ENCODE results near the gene ANK2.

The ANK2 gene

DNA sequence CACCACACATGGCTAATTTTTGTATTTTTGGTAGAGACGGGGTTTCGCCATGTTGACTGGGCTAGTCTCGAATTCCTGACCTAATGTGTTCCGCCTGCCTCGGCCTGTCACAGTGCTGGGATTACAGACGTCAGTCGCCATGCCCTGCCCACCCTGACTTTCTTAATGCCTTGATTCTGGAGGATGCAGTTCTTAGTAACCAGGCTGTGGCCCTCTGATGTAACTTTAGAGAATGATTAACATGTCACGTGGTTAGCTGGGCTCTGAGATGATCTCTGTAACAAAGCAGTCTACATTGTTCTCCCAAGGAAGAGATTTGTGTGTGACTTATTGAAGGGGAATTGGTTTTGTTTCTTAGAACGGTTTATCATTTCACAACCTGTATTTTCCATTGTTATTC, 30.6 kb downstream of the ANK2 start:
- Histone ChIP-seq H2AFZ (ENCODE audit: low read depth, low read length) (no peak overlapping the region), H4K91ac (ENCODE audit: low read length) (no peak overlapping the region), H3K23ac (ENCODE audit: low read length in 2 of 2) (no peak overlapping the region), H3K18ac (ENCODE audit: low read depth in 1 of 2, low read length in 2 of 2) (no peak overlapping the region), H3K14ac (ENCODE audit: low read length in 2 of 2) (no peak overlapping the region), H3K9ac (ENCODE audit: low read length) (no peak overlapping the region), H3K27ac (ENCODE audit: low read length, poor library complexity, severe bottlenecking) (no peak overlapping the region), H2BK5ac (ENCODE audit: low read depth, low read length, poor library complexity, severe bottlenecking) (no peak overlapping the region), H3K4me3 (ENCODE audit: insufficient read depth in 1 of 2, low read depth in 1 of 2, low read length in 2 of 2) (no peak overlapping the region), H3K9me3 (ENCODE audit: control insufficient read depth, low read length) (no peaks in the 10 kb centered on the region), H3K79me1 (replicated peaks; ENCODE audit: low read length, poor library complexity, severe bottlenecking) (no peaks in the 10 kb centered on the region), H2BK15ac (ENCODE audit: low read depth, poor library complexity, severe bottlenecking) (no peak overlapping the region), H4K8ac (ENCODE audit: low read length) (no peak overlapping the region), H3K4me2 (ENCODE audit: low read length, poor library complexity, severe bottlenecking) (no peak overlapping the region), H2BK12ac (ENCODE audit: low read length in 2 of 2) (no peak overlapping the region), H3K4me1 (ENCODE audit: control insufficient read depth, insufficient read depth, low read depth, low read length) (peaks cover 3% of the 10 kb centered on the region), H2BK120ac (ENCODE audit: low read depth, low read length) (no peak overlapping the region), H3K27me3 (ENCODE audit: control insufficient read depth in 1 of 2, insufficient read depth in 1 of 2, low read length in 2 of 2) (no peaks in the 10 kb centered on the region), H3K36me3 (ENCODE audit: control insufficient read depth in 1 of 2, insufficient read depth in 2 of 2, low read depth in 1 of 2, low read length in 2 of 2) (no peaks in the 10 kb centered on the region), H3K4ac (ENCODE audit: low read depth in 1 of 2, low read length in 2 of 2) (no peak overlapping the region), H2AK5ac (ENCODE audit: low read length, severe bottlenecking) (no peak overlapping the region)
- DNase-seq = peak; percentile 1
- WGBS = 96% methylated on average over 8 of the region's 9 CpGs

DNA sequence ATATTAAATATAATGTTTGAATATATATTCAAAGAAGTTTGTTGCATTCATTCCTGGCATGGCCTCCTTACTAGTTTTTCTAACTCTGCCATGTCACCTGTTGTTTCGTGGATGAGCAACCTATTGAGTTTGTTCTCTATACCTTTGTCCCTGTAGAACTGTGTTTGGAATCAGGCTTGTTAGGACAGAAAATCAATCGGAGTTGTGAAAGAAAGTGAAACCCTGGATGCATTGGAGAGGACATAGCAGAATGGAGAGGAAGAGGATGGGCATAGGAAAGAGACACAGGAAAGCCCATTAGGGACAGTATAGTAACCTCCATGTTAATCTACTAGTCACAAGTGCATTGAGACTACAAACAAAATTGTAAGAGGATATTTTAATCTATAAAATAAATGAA, 31.2 kb downstream of the ANK2 start:
- Histone ChIP-seq H2BK120ac (ENCODE audit: low read depth, low read length) (no peak overlapping the region), H3K4me1 (ENCODE audit: control insufficient read depth, insufficient read depth, low read depth, low read length) (peaks cover 3% of the 10 kb centered on the region), H3K27ac (ENCODE audit: low read length, poor library complexity, severe bottlenecking) (no peak overlapping the region), H3K23ac (ENCODE audit: low read length in 2 of 2) (no peak overlapping the region), H4K91ac (ENCODE audit: low read length) (no peak overlapping the region), H3K27me3 (ENCODE audit: control insufficient read depth in 1 of 2, insufficient read depth in 1 of 2, low read length in 2 of 2) (no peaks in the 10 kb centered on the region), H2BK5ac (ENCODE audit: low read depth, low read length, poor library complexity, severe bottlenecking) (no peak overlapping the region), H3K36me3 (ENCODE audit: control insufficient read depth in 1 of 2, insufficient read depth in 2 of 2, low read depth in 1 of 2, low read length in 2 of 2) (no peaks in the 10 kb centered on the region), H3K9ac (ENCODE audit: low read length) (no peak overlapping the region), H2AK5ac (ENCODE audit: low read length, severe bottlenecking) (no peak overlapping the region), H3K18ac (ENCODE audit: low read depth in 1 of 2, low read length in 2 of 2) (no peak overlapping the region), H2BK12ac (ENCODE audit: low read length in 2 of 2) (no peak overlapping the region), H2AFZ (ENCODE audit: low read depth, low read length) (no peak overlapping the region), H3K79me1 (replicated peaks; ENCODE audit: low read length, poor library complexity, severe bottlenecking) (no peaks in the 10 kb centered on the region), H3K4ac (ENCODE audit: low read depth in 1 of 2, low read length in 2 of 2) (no peak overlapping the region), H3K9me3 (ENCODE audit: control insufficient read depth, low read length) (no peaks in the 10 kb centered on the region), H2BK15ac (ENCODE audit: low read depth, poor library complexity, severe bottlenecking) (no peak overlapping the region), H3K4me2 (ENCODE audit: low read length, poor library complexity, severe bottlenecking) (no peak overlapping the region), H4K8ac (ENCODE audit: low read length) (no peak overlapping the region), H3K14ac (ENCODE audit: low read length in 2 of 2) (no peak overlapping the region), H3K4me3 (ENCODE audit: insufficient read depth in 1 of 2, low read depth in 1 of 2, low read length in 2 of 2) (no peak overlapping the region)
- no peak for DNase-seq
- WGBS = 66% methylated on average over 2 of the region's 2 CpGs

DNA sequence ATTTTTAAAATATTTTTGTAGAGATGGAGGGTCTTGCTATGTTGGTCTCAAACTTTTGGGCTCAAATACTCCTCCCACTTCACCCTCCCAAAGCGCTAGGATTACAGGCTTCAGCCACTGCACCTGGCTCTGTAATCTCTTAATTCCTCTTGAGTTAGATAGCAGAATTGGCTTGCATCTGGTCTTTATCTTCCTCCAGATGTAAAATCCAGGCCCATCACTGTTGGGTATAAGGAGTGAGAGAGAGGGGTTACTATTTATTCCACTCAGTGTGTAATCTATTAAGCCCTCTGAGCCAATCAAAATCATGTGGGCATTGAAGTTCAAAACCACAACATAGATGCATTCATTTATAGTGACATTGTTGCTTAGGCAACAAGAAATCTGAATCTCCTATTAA, 33.9 kb downstream of the ANK2 start:
- Histone ChIP-seq H2BK15ac (ENCODE audit: low read depth, poor library complexity, severe bottlenecking) (no peak overlapping the region), H3K4me2 (ENCODE audit: low read length, poor library complexity, severe bottlenecking) (no peak overlapping the region), H3K27me3 (ENCODE audit: control insufficient read depth in 1 of 2, insufficient read depth in 1 of 2, low read length in 2 of 2) (no peaks in the 10 kb centered on the region), H3K9ac (ENCODE audit: low read length) (no peak overlapping the region), H2BK120ac (ENCODE audit: low read depth, low read length) (no peak overlapping the region), H3K27ac (ENCODE audit: low read length, poor library complexity, severe bottlenecking) (no peak overlapping the region), H3K18ac (ENCODE audit: low read depth in 1 of 2, low read length in 2 of 2) (no peak overlapping the region), H2AK5ac (ENCODE audit: low read length, severe bottlenecking) (no peak overlapping the region), H4K8ac (ENCODE audit: low read length) (no peak overlapping the region), H3K4me1 (ENCODE audit: control insufficient read depth, insufficient read depth, low read depth, low read length) (peaks cover 3% of the 10 kb centered on the region), H2BK5ac (ENCODE audit: low read depth, low read length, poor library complexity, severe bottlenecking) (no peak overlapping the region), H3K14ac (ENCODE audit: low read length in 2 of 2) (no peak overlapping the region), H3K36me3 (ENCODE audit: control insufficient read depth in 1 of 2, insufficient read depth in 2 of 2, low read depth in 1 of 2, low read length in 2 of 2) (no peaks in the 10 kb centered on the region), H3K9me3 (ENCODE audit: control insufficient read depth, low read length) (no peaks in the 10 kb centered on the region), H2BK12ac (ENCODE audit: low read length in 2 of 2) (no peak overlapping the region), H3K23ac (ENCODE audit: low read length in 2 of 2) (no peak overlapping the region), H3K4me3 (ENCODE audit: insufficient read depth in 1 of 2, low read depth in 1 of 2, low read length in 2 of 2) (no peak overlapping the region), H2AFZ (ENCODE audit: low read depth, low read length) (no peak overlapping the region), H3K4ac (ENCODE audit: low read depth in 1 of 2, low read length in 2 of 2) (no peak overlapping the region), H3K79me1 (replicated peaks; ENCODE audit: low read length, poor library complexity, severe bottlenecking) (no peaks in the 10 kb centered on the region), H4K91ac (ENCODE audit: low read length) (no peak overlapping the region)
- DNase-seq = no peak
- no CpG with 5 or more reads among the region's 1 CpG for WGBS

DNA sequence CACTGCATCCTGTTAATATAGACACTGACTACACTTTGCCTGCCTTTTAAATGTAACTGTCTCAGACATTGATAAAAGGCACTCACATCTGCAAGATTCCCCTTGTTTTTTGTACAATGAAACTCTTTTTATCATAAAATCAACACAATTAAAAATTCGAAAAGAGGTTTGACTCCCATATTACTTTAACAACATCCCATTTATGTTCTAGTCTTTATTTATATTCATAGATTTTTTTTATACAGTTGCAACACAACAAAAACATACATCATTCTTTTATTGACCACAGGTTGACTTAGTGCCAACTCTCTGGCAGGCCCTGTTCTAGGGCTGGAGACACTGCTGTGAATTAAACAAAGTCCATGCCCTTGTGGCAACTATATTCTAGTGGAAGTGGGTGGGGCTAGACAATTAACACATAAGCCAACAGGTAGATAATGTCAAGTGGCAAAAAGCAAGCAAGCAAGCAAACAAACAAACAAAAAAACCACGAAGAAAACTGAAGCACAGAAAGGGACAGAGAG, 36.8 kb downstream of the ANK2 start:
- Histone ChIP-seq H3K4me3 (ENCODE audit: insufficient read depth in 1 of 2, low read depth in 1 of 2, low read length in 2 of 2) (no peak overlapping the region), H3K23ac (ENCODE audit: low read length in 2 of 2) (no peak overlapping the region), H2BK15ac (ENCODE audit: low read depth, poor library complexity, severe bottlenecking) (no peak overlapping the region), H2BK12ac (ENCODE audit: low read length in 2 of 2) (no peak overlapping the region), H3K4me1 (ENCODE audit: control insufficient read depth, insufficient read depth, low read depth, low read length) (no peaks in the 10 kb centered on the region), H3K27me3 (ENCODE audit: control insufficient read depth in 1 of 2, insufficient read depth in 1 of 2, low read length in 2 of 2) (no peaks in the 10 kb centered on the region), H3K36me3 (ENCODE audit: control insufficient read depth in 1 of 2, insufficient read depth in 2 of 2, low read depth in 1 of 2, low read length in 2 of 2) (no peaks in the 10 kb centered on the region), H3K4ac (ENCODE audit: low read depth in 1 of 2, low read length in 2 of 2) (no peak overlapping the region), H3K9me3 (ENCODE audit: control insufficient read depth, low read length) (no peaks in the 10 kb centered on the region), H2BK5ac (ENCODE audit: low read depth, low read length, poor library complexity, severe bottlenecking) (no peak overlapping the region), H3K14ac (ENCODE audit: low read length in 2 of 2) (no peak overlapping the region), H4K8ac (ENCODE audit: low read length) (no peak overlapping the region), H3K4me2 (ENCODE audit: low read length, poor library complexity, severe bottlenecking) (no peak overlapping the region), H2AK5ac (ENCODE audit: low read length, severe bottlenecking) (no peak overlapping the region), H4K91ac (ENCODE audit: low read length) (no peak overlapping the region), H3K9ac (ENCODE audit: low read length) (no peak overlapping the region), H3K18ac (ENCODE audit: low read depth in 1 of 2, low read length in 2 of 2) (no peak overlapping the region), H3K79me1 (replicated peaks; ENCODE audit: low read length, poor library complexity, severe bottlenecking) (no peaks in the 10 kb centered on the region), H2AFZ (ENCODE audit: low read depth, low read length) (no peak overlapping the region), H2BK120ac (ENCODE audit: low read depth, low read length) (no peak overlapping the region), H3K27ac (ENCODE audit: low read length, poor library complexity, severe bottlenecking) (no peak overlapping the region)
- no peak for DNase-seq
- WGBS = 62% methylated on average over 1 of the region's 2 CpGs

Data from mesenchymal stem cell (in vitro differentiated cells and primary cell).